NCI-H82 (cell line): ENCODE measurements around the gene SELENBP1.
"Not testable (repeated sequence)": the region's sequence is repeated elsewhere in the genome, so short reads cannot be mapped to it uniquely, and the experiment has no call there.

Source experiments
- DNase-seq: peaks from one replicate; lab custom pipeline; 2025; lab: John Stamatoyannopoulos, UW

SELENBP1 gene

DNA sequence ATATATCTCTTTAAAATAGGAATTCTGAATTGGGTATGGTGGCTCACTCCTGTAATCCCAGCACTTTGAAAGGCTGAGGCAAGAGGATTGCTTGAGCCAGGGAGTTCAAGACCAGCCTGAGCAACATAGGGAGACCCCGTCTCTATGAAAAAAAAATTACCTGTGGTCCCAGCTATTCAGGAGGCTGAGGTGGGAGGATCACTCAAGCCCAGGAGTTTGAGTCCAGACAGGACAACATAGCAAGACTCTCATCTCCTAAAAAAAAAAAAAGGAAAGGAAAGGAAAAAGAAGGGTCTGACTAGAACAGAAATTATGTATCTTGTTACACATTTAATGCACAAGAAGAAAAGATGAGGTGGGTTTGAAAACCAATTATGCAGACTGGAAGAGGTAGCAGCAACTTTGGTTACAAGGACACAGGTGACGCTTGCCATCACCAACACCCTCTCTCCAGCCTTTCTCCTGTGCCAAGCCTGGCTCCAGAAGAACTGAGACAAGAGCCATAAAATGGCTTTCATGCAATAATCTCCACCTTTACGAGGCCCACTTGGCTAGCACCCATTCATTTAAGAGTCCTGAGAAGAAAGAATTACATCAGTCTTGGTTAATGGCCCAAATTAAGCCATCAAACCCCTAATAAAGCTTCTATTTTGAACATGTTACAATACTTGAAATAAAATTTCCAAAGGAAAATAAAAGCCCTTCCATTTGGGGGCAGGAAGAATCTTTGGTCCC, 4.8 kb upstream of the SELENBP1 start:
- DNase-seq = no peak

DNA sequence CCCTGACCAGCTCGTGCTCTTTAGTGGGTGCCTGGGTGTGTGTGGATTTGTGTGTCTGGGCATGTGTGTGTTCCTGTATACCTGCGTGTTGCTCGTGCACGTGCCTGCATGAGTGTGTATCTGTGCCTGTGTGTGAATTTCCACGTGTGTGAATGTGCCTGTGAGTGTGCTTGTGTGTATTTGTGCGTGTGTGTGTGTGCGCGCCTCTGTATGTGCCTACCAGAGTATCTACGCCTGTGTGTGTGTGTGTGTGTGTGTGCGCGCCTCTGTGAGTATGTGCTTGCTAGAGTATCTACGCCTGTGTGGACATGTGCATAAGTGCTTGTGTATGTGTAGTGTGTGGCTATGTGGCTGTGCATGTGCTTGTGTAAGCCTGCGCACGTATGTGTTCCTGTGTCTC, 691 bp upstream of the SELENBP1 start:
- no peak for DNase-seq

GRCh38 chr1:151371370-151372057, 991 bp downstream of the SELENBP1 start:
- DNase-seq = peak; percentile 83

DNA sequence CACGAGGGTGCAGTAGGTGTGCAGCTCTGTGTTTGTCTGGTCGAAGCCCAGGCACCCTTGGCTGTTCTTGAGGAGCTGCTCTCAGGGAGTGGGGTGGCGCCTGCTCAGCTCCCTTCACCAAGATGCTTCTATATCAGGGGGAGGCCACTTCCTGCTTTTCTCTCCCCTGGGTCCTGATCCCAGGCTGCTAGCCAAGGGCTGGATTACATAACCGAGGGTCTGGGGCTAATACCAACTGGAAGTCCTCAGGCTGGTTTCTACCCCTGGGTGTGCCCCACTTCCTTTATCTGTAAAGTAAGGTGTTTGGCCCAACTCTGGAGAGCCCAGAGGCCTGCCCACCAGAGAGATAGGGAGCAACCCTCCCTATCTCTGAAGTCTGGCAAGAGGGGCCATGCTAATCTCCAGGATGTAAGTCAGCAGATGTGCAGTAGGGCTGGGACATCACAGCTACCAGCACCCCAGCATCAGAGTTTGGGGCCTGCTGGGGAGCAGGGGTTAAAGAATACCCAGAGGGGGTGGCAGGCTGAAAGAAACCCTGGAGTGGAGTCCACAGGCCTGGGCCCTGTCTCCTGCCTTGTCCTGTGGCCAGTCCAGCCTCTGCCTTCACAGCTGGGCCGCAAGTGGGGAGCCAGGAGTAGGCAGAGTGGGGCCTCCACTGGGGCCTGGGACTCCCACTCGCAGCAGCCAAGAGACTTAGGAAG, 2.1 kb downstream of the SELENBP1 start:
- DNase-seq = peak; percentile 23

DNA sequence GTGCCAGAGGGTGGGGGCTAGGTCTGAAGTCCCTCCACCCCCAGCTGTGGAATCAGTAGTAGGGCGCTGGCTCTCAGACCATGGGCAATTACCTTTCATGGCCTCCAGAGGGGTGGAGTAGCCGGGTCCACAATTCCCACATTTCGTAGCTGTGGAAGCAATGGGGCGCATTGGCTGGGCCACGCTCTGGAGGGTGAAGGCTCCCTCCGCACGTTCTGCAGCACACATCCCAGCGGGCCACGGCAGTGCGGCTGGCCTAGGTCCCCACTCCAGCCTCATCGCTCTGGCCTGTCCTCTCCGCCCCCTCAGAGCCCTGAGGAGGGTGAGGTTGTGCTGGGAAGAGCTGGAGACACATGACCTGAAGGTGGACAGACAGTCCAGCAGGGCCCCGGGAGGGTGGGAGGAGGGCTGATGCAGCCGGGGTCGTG, 2.9 kb downstream of the SELENBP1 start:
- no peak for DNase-seq

- DNase-seq = no peak
Observed at GRCh38 chr1:151369302-151369610, 3.2 kb downstream of the SELENBP1 start.

DNA sequence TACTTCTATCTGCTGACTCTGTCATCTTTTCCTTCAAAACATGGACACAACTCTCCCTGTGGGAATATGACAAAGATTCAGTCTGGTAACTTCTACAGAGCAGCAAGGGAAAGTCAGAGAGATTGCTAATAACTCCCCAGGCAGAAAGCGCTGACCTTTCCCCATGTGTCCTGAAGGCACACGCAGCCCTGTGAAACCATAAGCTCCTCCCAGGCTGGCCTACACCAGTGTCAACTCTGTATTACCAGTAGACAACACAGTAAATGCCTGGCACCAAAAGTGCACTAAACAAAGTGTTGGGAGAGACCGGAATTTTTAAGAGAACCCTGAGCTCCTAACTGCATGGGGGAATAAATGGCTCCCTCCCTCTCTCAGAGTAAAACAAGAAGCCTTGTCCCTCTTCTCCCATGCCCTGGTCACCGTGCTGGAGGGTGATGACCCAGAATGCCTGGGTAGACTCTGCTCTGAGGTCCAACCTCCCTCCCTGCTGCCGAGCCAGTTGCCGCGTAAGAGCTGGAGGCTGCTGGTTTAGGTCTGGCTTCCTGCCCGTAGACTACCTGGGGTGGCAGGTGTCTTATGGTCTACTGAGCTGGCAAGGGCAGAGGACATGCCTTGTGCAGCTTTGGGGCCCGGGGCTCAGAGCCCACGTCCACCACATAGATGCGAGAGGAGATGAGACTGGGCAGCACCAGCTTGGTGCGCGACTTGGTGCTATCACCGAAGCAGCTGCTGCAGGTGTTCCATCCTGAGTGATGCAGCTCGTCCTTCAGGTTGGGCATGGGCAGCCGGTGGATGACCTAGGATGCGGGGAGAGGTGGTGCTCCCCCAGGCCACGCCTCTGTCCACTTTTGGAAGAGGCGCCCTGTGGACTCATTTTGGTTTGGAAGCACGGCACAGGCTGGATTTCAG, 3.9 kb downstream of the SELENBP1 start:
- no peak for DNase-seq

GRCh38 chr1:151367658-151368392, 4.7 kb downstream of the SELENBP1 start:
- DNase-seq = no peak

DNA sequence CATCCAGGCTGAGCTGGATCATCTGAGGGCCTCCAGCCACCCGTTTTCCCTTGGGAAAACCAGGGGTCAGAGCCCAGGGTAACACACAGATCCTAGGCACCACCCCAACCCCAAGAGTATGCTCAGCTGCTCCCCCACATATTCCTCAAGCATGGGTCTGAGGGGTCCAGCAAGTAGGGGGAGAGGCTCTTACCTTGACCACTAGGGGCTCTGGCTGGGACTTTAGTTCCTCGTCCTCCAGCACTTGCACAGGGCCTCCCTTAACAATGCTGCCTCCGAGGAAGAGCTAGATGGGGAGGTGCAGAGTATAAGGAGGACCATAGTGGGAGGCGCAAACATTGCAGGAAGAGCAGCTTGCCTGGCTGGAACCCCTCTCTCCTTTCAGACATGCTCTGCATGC, 7.5 kb downstream of the SELENBP1 start:
- no peak for DNase-seq

- DNase-seq = no peak
Observed at GRCh38 chr1:151362308-151363155, 10.0 kb downstream of the SELENBP1 start.

DNA sequence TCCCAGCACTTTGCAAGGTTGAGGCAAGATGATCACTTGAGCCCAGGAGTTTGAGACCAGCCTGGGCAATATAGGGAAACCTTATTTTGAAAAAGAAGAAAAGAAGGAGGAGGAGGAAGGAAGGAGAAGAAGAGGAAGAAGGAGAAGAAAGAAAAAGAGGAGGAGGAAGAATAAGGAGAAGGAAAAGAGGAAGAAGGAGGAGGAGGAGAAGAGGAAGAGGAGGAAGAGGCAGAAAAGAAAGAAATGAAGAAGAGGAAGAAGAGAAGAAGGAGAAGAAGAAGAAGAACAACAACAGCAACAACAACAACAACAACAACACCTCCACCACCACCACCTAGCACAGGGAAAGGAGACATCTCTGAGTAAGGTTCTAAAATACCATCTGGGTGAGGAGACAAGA, 10.6 kb downstream of the SELENBP1 start:
- DNase-seq = no peak

- peak; percentile 51 for DNase-seq
Observed at GRCh38 chr1:151356696-151357095, 15.8 kb downstream of the SELENBP1 start.

DNA sequence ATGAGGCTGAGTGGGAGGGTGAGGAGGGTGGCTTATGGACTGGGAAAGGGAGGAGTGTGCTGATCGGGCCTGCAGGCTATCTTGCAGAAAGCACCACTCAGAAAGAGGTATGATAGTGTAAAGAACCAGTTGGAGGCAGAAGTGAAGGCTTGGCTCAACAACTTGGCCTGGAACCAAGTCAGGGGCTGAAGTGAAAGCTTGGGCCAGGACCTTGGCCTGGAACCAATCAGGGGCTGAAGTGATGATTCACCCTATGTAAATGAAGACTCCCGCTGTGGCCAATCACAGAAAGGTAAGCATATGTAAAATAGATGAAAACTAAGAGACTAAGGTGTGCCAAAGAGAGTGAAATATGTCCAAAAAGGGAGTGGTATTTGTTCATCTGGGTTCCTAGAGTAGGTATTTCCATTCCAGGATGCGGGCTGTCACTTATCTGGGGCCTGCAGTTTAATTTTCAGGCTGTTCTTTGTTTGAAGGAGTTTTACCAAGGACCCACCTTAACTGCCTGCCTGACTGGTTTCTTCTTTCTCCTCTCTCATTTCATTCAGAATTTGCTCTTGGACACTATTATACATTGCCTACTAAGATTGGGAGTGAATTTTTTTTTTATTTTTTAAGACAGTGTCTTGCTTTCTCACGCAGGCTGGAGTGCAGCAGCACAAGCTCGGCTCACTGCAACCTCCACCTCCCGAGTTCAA, 20.3 kb downstream of the SELENBP1 start:
- no peak for DNase-seq

DNA sequence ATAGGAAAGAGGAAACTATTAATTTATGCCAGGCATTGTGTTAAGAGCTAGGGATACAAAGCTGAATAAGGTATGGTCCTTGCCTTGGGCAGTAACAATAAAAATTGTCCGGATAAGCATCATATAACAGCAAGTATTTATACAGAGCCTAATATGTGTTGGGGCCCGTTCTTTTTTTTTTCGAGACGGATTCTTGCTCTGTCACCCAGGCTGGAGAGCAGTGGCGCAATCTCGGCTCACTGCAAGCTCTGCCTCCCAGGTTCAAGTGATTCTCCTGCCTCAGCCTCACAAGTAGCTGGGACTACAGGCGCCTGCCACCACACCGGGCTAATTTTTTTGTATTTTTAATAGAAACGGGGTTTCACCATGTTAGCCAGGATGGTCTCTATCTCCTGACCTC, 22.2 kb downstream of the SELENBP1 start:
- not testable (repeated sequence) for DNase-seq

- DNase-seq = no peak
Observed at GRCh38 chr1:151347523-151348246, 24.8 kb downstream of the SELENBP1 start.

DNA sequence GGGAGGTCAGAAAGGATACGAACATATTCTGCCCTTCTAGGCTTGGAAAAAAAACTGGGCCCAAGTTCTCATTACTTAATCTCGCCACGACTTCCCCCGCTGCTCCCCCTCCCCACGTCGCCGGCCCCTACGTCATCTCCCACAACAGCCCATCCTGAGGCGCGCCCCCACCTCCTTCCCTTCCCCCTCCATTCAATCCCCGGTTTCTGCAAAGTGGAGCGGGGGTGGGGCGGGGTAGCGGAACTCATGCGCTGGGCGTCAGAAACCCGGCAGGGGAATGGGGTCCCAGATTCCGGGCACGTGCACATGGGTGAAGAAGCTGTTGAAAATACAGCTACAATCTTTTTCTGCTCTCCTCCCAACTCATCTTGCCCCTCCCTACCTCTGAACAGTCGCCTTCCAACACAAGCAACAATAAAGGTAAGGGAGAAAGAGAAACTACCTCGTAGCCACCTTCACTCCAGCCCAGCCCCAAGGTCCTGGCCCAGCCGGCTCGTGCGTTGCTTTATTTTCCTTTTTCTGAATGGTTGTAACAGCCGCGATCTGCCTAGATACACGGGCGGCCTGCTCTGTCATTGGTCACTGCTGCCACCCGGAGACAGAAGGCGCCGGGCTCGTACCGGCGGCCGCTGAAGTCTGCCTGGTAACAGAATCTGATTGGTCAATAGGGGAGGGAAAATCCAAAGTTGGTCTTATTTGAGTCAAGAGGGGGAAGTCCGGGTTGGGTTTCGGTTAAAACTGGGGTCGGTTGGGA, 25.6 kb downstream of the SELENBP1 start, which contains the start of gene RFX5:
Gene RFX5, minus strand, starts transcription at position 484 of the 754 bp plus-strand sequence. CDS start 932 bp downstream, outside the sequence.
- DNase-seq = peak; percentile 100

- DNase-seq = no peak
Observed at GRCh38 chr1:151346082-151346768, 26.3 kb downstream of the SELENBP1 start.

DNA sequence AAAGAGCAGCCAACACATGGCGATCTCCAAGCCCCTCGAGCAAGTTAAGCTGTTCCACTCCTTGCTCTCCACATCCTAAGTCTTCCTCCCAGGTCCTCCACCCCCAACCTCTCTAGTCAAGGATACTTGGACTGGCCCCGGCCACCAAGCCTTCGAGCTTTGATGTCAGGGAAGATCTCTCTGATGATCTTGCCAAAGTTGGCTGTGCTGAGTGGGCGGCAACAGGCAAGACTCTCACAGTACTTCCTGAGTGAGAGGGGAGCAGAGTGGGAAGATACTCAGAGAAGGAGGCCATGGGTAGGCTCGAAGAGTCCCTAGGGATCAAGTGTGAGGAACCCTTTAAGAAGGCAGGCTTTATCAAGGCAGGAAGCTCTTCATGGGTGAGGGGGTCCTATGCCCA, 28.2 kb downstream of the SELENBP1 start:
- DNase-seq = no peak
